NCI-H748 (cell line): ENCODE data around the gene TRIM56.
"Not testable (repeated sequence)": the region's sequence is repeated elsewhere in the genome, so short reads cannot be mapped to it uniquely, and the experiment has no call there.

Experiments
- DNase-seq: peaks from one replicate; lab custom pipeline; 2025; ENCODE audit not compliant: unreplicated experiment; lab: John Stamatoyannopoulos, UW

The TRIM56 gene

GRCh38 chr7:101088858-101089529 is 3.7 kb downstream of the TRIM56 start:
- DNase-seq, result no peak

GRCh38 chr7:101089876-101090275 is 4.6 kb downstream of the TRIM56 start:
- DNase-seq, result no peak

GRCh38 chr7:101092266-101092905 is 7.1 kb downstream of the TRIM56 start:
- DNase-seq, result not testable (repeated sequence)

- DNase-seq, result no peak
Measured at GRCh38 chr7:101093906-101094305, 8.6 kb downstream of the TRIM56 start.

GRCh38 chr7:101094376-101094775 is 9.1 kb downstream of the TRIM56 start:
- DNase-seq, result no peak

GRCh38 chr7:101094791-101095375 is 9.6 kb downstream of the TRIM56 start:
- DNase-seq, result peak; percentile 43

GRCh38 chr7:101096331-101096956 is 11.2 kb downstream of the TRIM56 start:
- DNase-seq, result no peak

GRCh38 chr7:101096957-101097347 is 11.7 kb downstream of the TRIM56 start:
- no peak for DNase-seq

GRCh38 chr7:101097561-101097960 is 12.3 kb downstream of the TRIM56 start:
- no peak for DNase-seq

- DNase-seq, result peak; percentile 12
Measured at GRCh38 chr7:101099969-101100781, 14.9 kb downstream of the TRIM56 start.

- DNase-seq, result no peak
Measured at GRCh38 chr7:101100858-101101847, 15.9 kb downstream of the TRIM56 start.

- no peak for DNase-seq
Measured at GRCh38 chr7:101102026-101102425, 16.7 kb downstream of the TRIM56 start.

- not testable (repeated sequence) for DNase-seq
Measured at GRCh38 chr7:101103701-101104100, 18.4 kb downstream of the TRIM56 start.

- DNase-seq, result no peak
Measured at GRCh38 chr7:101104193-101104713, 19.0 kb downstream of the TRIM56 start.

GRCh38 chr7:101104799-101105198 is 19.5 kb downstream of the TRIM56 start:
- no peak for DNase-seq

- DNase-seq, result not testable (repeated sequence)
Measured at GRCh38 chr7:101105248-101105647, 20.0 kb downstream of the TRIM56 start.

GRCh38 chr7:101106386-101106785 is 21.1 kb downstream of the TRIM56 start:
- no peak for DNase-seq

- no peak for DNase-seq
Measured at GRCh38 chr7:101108330-101108857, 23.1 kb downstream of the TRIM56 start.

GRCh38 chr7:101108961-101109360 is 23.7 kb downstream of the TRIM56 start:
- DNase-seq, result no peak
